ENCODE data around the gene PIGL.

DNA sequence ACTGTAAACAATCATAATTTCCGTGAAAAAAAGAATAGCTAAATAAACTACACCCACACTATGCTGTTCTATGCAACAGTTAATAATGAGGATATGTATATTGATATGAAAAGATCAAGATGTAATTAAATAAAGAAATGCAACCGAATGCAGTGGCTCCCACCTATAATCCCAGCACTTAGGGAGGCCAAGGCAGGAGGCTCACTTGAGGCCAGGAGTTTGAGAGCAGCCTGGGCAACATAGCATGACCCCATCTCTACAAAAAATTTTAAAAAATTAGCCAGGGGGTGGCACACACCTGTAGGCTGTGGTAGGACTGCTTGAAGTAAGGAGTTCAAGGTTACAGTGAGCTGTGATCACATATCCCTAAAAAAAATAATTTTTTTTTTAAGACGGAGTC, 121.4 kb downstream of the PIGL start:
- TF ChIP-seq, protein P1, sequence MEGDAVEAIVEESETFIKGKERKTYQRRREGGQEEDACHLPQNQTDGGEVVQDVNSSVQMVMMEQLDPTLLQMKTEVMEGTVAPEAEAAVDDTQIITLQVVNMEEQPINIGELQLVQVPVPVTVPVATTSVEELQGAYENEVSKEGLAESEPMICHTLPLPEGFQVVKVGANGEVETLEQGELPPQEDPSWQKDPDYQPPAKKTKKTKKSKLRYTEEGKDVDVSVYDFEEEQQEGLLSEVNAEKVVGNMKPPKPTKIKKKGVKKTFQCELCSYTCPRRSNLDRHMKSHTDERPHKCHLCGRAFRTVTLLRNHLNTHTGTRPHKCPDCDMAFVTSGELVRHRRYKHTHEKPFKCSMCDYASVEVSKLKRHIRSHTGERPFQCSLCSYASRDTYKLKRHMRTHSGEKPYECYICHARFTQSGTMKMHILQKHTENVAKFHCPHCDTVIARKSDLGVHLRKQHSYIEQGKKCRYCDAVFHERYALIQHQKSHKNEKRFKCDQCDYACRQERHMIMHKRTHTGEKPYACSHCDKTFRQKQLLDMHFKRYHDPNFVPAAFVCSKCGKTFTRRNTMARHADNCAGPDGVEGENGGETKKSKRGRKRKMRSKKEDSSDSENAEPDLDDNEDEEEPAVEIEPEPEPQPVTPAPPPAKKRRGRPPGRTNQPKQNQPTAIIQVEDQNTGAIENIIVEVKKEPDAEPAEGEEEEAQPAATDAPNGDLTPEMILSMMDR (IDR thresholded peaks at IDR 0.05): no peak
- no peak for TF ChIP-seq ZFX (IDR thresholded peaks at IDR 0.05; ENCODE audit: borderline replicate concordance)
